K562 (cell line): ENCODE measurements around the gene LAMB3. TPM values are rescaled to one million over a fixed set of nuclear protein-coding genes. Genes with fewer than 3 reads are reported as not detected.

ENCODE experiments used
- DIDO1 ChIP-seq: fragments of 450-650 bp; IDR thresholded peaks from 2 replicates; pipeline ENCODE4 v1.6.1; 2016; ENCODE audit warnings: low read depth, missing biosample characterization, missing genetic modification characterization
- ETV1 ChIP-seq: fragments of 450-650 bp; conservative IDR thresholded peaks from 2 replicates; pipeline ENCODE4 v1.6.1; 2016; ENCODE audit warnings: missing genetic modification characterization, control low read depth, low read depth, missing compliant biosample characterization
- FOXK2 ChIP-seq, 2 experiments: fragments of 450-650 bp; IDR thresholded peaks in 1 of 2; conservative IDR thresholded peaks in 1 of 2; 2 replicates each; pipeline ENCODE4 v1.6.1; 2016; ENCODE audit warnings: low read depth in 2 of 2, mild to moderate bottlenecking in 1 of 2
- MGA ChIP-seq: fragments of 450-650 bp; IDR thresholded peaks from 2 replicates; pipeline ENCODE4 v1.6.1; 2016; ENCODE audit warnings: mild to moderate bottlenecking, moderate library complexity
- PRPF4 ChIP-seq: fragments of 200-400 bp; formaldehyde crosslinking; IDR thresholded peaks from one replicate; pipeline ENCODE4 v1.6.1; 2017; ENCODE audit warnings: low read length, low read depth, mild to moderate bottlenecking; ENCODE audit not compliant: insufficient read depth, poor library complexity, severe bottlenecking
- YBX1 ChIP-seq: fragments of 450-650 bp; IDR thresholded peaks from 2 replicates; pipeline ENCODE4 v1.7.1; 2016; ENCODE audit warnings: mild to moderate bottlenecking
- ZNF239 ChIP-seq: fragments of 250-450 bp; sonication (Bioruptor Pico); IDR thresholded peaks from 2 replicates; pipeline ENCODE4 v1.4.0; 2020; ENCODE audit warnings: mild to moderate bottlenecking
- ZNF395 ChIP-seq: fragments of 200-800 bp; sonication (Bioruptor generic); IDR thresholded peaks from 2 replicates; pipeline ENCODE4 v1.6.1; 2017; ENCODE audit warnings: missing genetic modification characterization, missing compliant biosample characterization
- polyA plus RNA-seq, 8 experiments: library from polyadenylated mRNA; depleted of rRNA in 4 of 8; stranded (reverse) in 5 of 8; unstranded in 3 of 8; fragments of >200 nt; fragmentation: Nextera tagmentation in 2 of 8; fragmentation: Illumina TruSeq in 1 of 8; extraction: Ambion mirVana in 2 of 8; extraction: Trizol in 1 of 8; gene quantifications; 2 replicates each; pipeline versions ENCODE4 v1.2.1 to v1.2.3, GENCODE V29; 2011 to 2014; ENCODE audit warnings: inconsistent platforms in 1 of 8, missing spikeins in 1 of 8
- total RNA-seq, 7 experiments: library from RNA; depleted of rRNA in 6 of 7; stranded (reverse); fragments of >200 nt in 6 of 7; fragmentation: Illumina TruSeq in 2 of 7; extraction: Trizol in 2 of 7; gene quantifications; 2 replicates each; pipeline versions ENCODE4 v1.2.1 to v1.2.3, GENCODE V29; 2011 to 2021; ENCODE audit warnings: low replicate concordance in 1 of 7

LAMB3 gene
- total and polyA plus RNA-seq, 9 of the 15 experiments (the other 6 are each of a cell fraction or from before 2014, with no cell fraction given), result 0.08 to 1.3 (median 0.91) TPM

- TF ChIP-seq MGA (peak; percentile 53; the same call in 1 of the 2 replicates), DIDO1 (tag) (no peak), ZNF239 (CRISPR knock-in tag) (no peak), ZNF395 (CRISPR knock-in tag) (peak; percentile 75), YBX1 (no peak), ETV1 (tag) (0 out of 2 replicates have a peak, but pooled peaks have one; percentile 12), PRPF4 (no peak), FOXK2 (conservative IDR thresholded peaks at IDR 0.05 in 1 of 2, IDR thresholded peaks at IDR 0.05 in 1 of 2; ENCODE audit: low read depth in 2 of 2) (peak; percentile 61 to 75; a peak in 3 of 4 replicates)
Observed at GRCh38 chr1:209645574-209646452, 6.4 kb downstream of the LAMB3 start (continued).
